ENCODE results near the gene IL16.
A peak's percentile ranks its signal among the peaks of the same experiment; 100 is the strongest.

IL16 gene

GRCh38 chr15:81296673-81297072, 100.0 kb downstream of the IL16 start:
- DNase-seq = peak; percentile 48 to 61

GRCh38 chr15:81297147-81297572, 100.5 kb downstream of the IL16 start:
- no peak for DNase-seq

- peak; percentile 25 to 44 for DNase-seq
Measured at GRCh38 chr15:81297603-81298575, 101.2 kb downstream of the IL16 start.

- no peak for DNase-seq
Measured at GRCh38 chr15:81298611-81299010, 101.9 kb downstream of the IL16 start.

GRCh38 chr15:81299156-81299555, 102.5 kb downstream of the IL16 start:
- no peak for DNase-seq

GRCh38 chr15:81299630-81300273, 103.1 kb downstream of the IL16 start:
- DNase-seq = no peak

GRCh38 chr15:81301385-81301784, 104.7 kb downstream of the IL16 start:
- DNase-seq = no peak

- no peak for DNase-seq
Measured at GRCh38 chr15:81301815-81302399, 105.2 kb downstream of the IL16 start.

GRCh38 chr15:81302701-81303109, 106.0 kb downstream of the IL16 start:
- DNase-seq = no peak

- DNase-seq = peak in 1 of 2 donors; percentile 23
Measured at GRCh38 chr15:81303244-81304225, 106.9 kb downstream of the IL16 start.

- DNase-seq = no peak
Measured at GRCh38 chr15:81304226-81304625, 107.5 kb downstream of the IL16 start.

GRCh38 chr15:81308260-81308659, 111.6 kb downstream of the IL16 start:
- DNase-seq = no peak

- DNase-seq = no peak
Measured at GRCh38 chr15:81309647-81310450, 113.2 kb downstream of the IL16 start.

- no peak for DNase-seq
Measured at GRCh38 chr15:81310480-81310879, 113.8 kb downstream of the IL16 start.

- DNase-seq = no peak
Measured at GRCh38 chr15:81311752-81312464, 115.2 kb downstream of the IL16 start.

- no peak for DNase-seq
Measured at GRCh38 chr15:81312790-81313543, 116.3 kb downstream of the IL16 start.

GRCh38 chr15:81313686-81314085, 117.0 kb downstream of the IL16 start:
- DNase-seq = no peak

- no peak for DNase-seq
Measured at GRCh38 chr15:81314378-81314777, 117.7 kb downstream of the IL16 start.

- no peak for DNase-seq
Measured at GRCh38 chr15:81315452-81316175, 118.9 kb downstream of the IL16 start.

Data from activated CD4-positive, alpha-beta T cell treated with anti-CD3 and anti-CD28 coated beads for 4 hours (primary cell).